Measurements from ENCODE around the gene CDKL2. TPM values are rescaled to one million over a fixed set of nuclear protein-coding genes. Genes with fewer than 3 reads are reported as not detected.
A peak's percentile ranks its signal among the peaks of the same experiment; 100 is the strongest.

Gene CDKL2
- total and polyA plus RNA-seq, 2 of the 4 experiments (the other 2 are of a cell fraction) = 0.09 to 0.18 TPM

- H4K20me1 ChIP-seq (ENCODE audit: insufficient read depth, low read length) = no peaks in the 10 kb centered on the region
- H4K8ac ChIP-seq (ENCODE audit: low read depth in 2 of 2, low read length in 2 of 2) = no peak within 1 kb of the TSS
- H3K18ac ChIP-seq (ENCODE audit: low read depth, low read length) = no peak within 1 kb of the TSS
- H4K5ac ChIP-seq (ENCODE audit: low read depth, low read length) = no peak within 1 kb of the TSS
- H3K4me1 ChIP-seq (ENCODE audit: control insufficient read depth, insufficient read depth, low read length) = no peaks in the 10 kb centered on the region
- dilution Hi-C loops (cut with HindIII; ENCODE audit: low sequenced_read_pairs, unreplicated experiment) = no loop called here
- no peak within 1 kb of the TSS for H3K27ac ChIP-seq (ENCODE audit: insufficient read depth, low read length)
- WGBS, 2 experiments (ENCODE audit: extremely low coverage in 2 of 2, insufficient read length in 1 of 2) = no CpG with 5 or more reads among the region's 9 CpGs
- no peak within 1 kb of the TSS for H2BK15ac ChIP-seq (ENCODE audit: low read depth, low read length)
- intact Hi-C loops (cut with micrococcal nuclease) = no loop called here
- H2BK5ac ChIP-seq (ENCODE audit: low read depth, low read length, poor library complexity, severe bottlenecking) = no peak within 1 kb of the TSS
- no peaks in the 10 kb centered on the region for H3K9me3 ChIP-seq (ENCODE audit: control insufficient read depth, insufficient read depth, low read length)
- H2AFZ ChIP-seq (replicated peaks; ENCODE audit: low read length, poor library complexity) = no peak within 1 kb of the TSS
- no peak within 1 kb of the TSS for H2BK120ac ChIP-seq (ENCODE audit: low read depth, low read length)
- no peak within 1 kb of the TSS for H2AK5ac ChIP-seq (ENCODE audit: low read depth, low read length)
- H3K79me1 ChIP-seq (ENCODE audit: low read depth in 1 of 2, low read length in 2 of 2) = no peaks in the 10 kb centered on the region
- H4K91ac ChIP-seq (ENCODE audit: insufficient read depth, low read depth, low read length) = no peak within 1 kb of the TSS
- no peak within 1 kb of the TSS for H3K23ac ChIP-seq (ENCODE audit: low read depth, low read length)
- no peak within 1 kb of the TSS for H2AK9ac ChIP-seq (replicated peaks; ENCODE audit: low read depth, low read length, poor library complexity)
- H3K36me3 ChIP-seq (ENCODE audit: control insufficient read depth, insufficient read depth, low read length) = no peaks in the 10 kb centered on the region
- H3K56ac ChIP-seq (ENCODE audit: extremely low read depth, insufficient read depth, low read length) = no peak within 1 kb of the TSS
- H3K14ac ChIP-seq (replicated peaks; ENCODE audit: low read depth, low read length) = no peak within 1 kb of the TSS
- ChIA-PET CTCF (no interaction called here), POLR2A (ENCODE audit: unreplicated experiment) (interaction anchor here (0.7 kb wide), 1 partner anchor 81 kb away, joined by 3 read pairs; no protein-coding TSS in a partner anchor)
- H3K4ac ChIP-seq (ENCODE audit: low read depth, low read length) = no peak within 1 kb of the TSS
- no peak; the same call in 1 of the 2 replicates for ATAC-seq (ENCODE audit: low read depth)
- peak; percentile 58 for DNase-seq
- peak within 1 kb of the TSS; percentile 4; the same call in 1 of the 2 replicates for H3K4me2 ChIP-seq (ENCODE audit: low read depth, low read length)
- in situ Hi-C loops (cut with MboI; ENCODE audit: low sequenced_read_pairs) = no loop called here
- H3K27me3 ChIP-seq (ENCODE audit: control insufficient read depth, insufficient read depth, low read length) = peaks cover 15% of the 10 kb centered on the region
- H2BK20ac ChIP-seq (ENCODE audit: low read depth, low read length) = no peak within 1 kb of the TSS
- H3K4me3 ChIP-seq (ENCODE audit: insufficient read depth, low read depth, low read length) = no peak within 1 kb of the TSS
- H3K9me1 ChIP-seq (ENCODE audit: insufficient read depth, low read length) = no peaks in the 10 kb centered on the region
- H3K9ac ChIP-seq (ENCODE audit: low read depth, low read length) = no peak within 1 kb of the TSS
- BruUV-seq (replicated peaks) = no TSS peak
- no peak for TF ChIP-seq POLR2A (IDR thresholded peaks at IDR 0.05; ENCODE audit: low read depth, low read length)
- TF ChIP-seq RAD21 (IDR thresholded peaks at IDR 0.05; ENCODE audit: low read length) = no peak
- TF ChIP-seq CHD1 (IDR thresholded peaks at IDR 0.05; ENCODE audit: low read depth, low read length) = no peak
- TF ChIP-seq CEBPB (IDR thresholded peaks at IDR 0.05; ENCODE audit: low read depth, low read length) = no peak
- no peak for TF ChIP-seq USF2 (IDR thresholded peaks at IDR 0.05; ENCODE audit: low read depth, low read length)
- no peak for TF ChIP-seq SMC3 (IDR thresholded peaks at IDR 0.05; ENCODE audit: low read depth, low read length)
- no peak for TF ChIP-seq NFE2L2 (IDR thresholded peaks at IDR 0.05; ENCODE audit: low read depth, low read length)
- no peak for TF ChIP-seq BHLHE40 (IDR thresholded peaks at IDR 0.05; ENCODE audit: low read depth, low read length)
- TF ChIP-seq MXI1 (IDR thresholded peaks at IDR 0.05; ENCODE audit: borderline replicate concordance, low read depth, low read length) = no peak
- no peak for TF ChIP-seq CTCF (conservative IDR thresholded peaks at IDR 0.05; ENCODE audit: low read depth, low read length)
- no peak for TF ChIP-seq MAZ (IDR thresholded peaks at IDR 0.05; ENCODE audit: borderline replicate concordance, low read depth, low read length)
- TF ChIP-seq FOS (IDR thresholded peaks at IDR 0.05; ENCODE audit: low read depth, low read length) = no peak
- no peak for TF ChIP-seq RCOR1 (IDR thresholded peaks at IDR 0.05; ENCODE audit: insufficient replicate concordance, low read length)
- TF ChIP-seq RFX5 (IDR thresholded peaks at IDR 0.05; ENCODE audit: low read depth, low read length) = no peak
- TF ChIP-seq ELK1 (IDR thresholded peaks at IDR 0.05; ENCODE audit: borderline replicate concordance, low read depth, low read length) = no peak
Measured at GRCh38 chr4:75555294-75556164, 74.8 kb downstream of the CDKL2 start, which contains the start of gene ODAPH. TSS of gene ODAPH (plus strand) at chr4:75556066. CDS start at chr4:75556083, 17 bp downstream.

All from IMR-90 (cell line).